ENCODE measurements around the gene ATP8B4. TPM values are rescaled to one million over a fixed set of nuclear protein-coding genes. Genes with fewer than 3 reads are reported as not detected.

Gene ATP8B4
- total RNA-seq, 1 experiment from 2014 or later, result not detected

DNA sequence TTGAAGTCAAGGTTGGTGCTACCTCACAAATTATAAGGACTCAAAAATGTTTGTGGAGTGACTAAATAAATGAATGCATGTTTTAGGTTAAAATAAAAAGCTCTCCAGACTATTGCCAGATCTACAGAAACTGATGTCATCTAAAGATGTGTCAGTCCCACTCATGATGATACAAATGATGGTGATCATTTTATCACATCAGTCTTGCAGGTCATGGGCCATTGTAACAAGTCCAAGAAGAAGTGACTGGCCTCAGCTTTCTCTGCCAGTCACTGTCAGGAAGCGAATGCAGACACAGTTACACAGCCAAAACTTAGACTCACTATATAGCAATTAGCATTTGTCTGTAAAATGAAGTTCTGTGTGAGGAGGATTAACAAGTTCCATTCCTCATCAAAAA, 18.5 kb downstream of the ATP8B4 start:
- intact Hi-C loops (cut with micrococcal nuclease; ENCODE audit: unreplicated experiment), result no loop called here
- Histone ChIP-seq H3K4me1 (ENCODE audit: control insufficient read depth, insufficient read depth, low read length) (no peaks in the 10 kb centered on the region), H3K4me3 (ENCODE audit: low read depth in 2 of 2, low read length in 2 of 2) (no peak overlapping the region), H3K27ac (ENCODE audit: low read length) (no peak overlapping the region), H3K36me3 (ENCODE audit: control insufficient read depth, insufficient read depth, low read length) (no peaks in the 10 kb centered on the region), H3K27me3 (ENCODE audit: control insufficient read depth, insufficient read depth, low read length) (no peaks in the 10 kb centered on the region), H3K9me3 (ENCODE audit: control insufficient read depth, insufficient read depth, low read depth, low read length) (no peaks in the 10 kb centered on the region)
- ChIA-PET CTCF (no interaction called here), POLR2A (no interaction called here)
- in situ Hi-C loops (cut with HindIII; ENCODE audit: low pct_unique_long_range_greater_than_20kb, low sequenced_read_pairs), result no loop called here
- ATAC-seq (no peak), DNase-seq (ENCODE audit: low read depth, low spot score) (no peak)
- no TSS peak for BruUV-seq (replicated peaks)
- TF ChIP-seq SIN3A (IDR thresholded peaks at IDR 0.05; ENCODE audit: borderline replicate concordance, insufficient read depth, low read depth, low read length), result no peak
- TF ChIP-seq TCF7L2 (IDR thresholded peaks at IDR 0.05; ENCODE audit: low read depth, low read length), result no peak
- TF ChIP-seq, protein P1, sequence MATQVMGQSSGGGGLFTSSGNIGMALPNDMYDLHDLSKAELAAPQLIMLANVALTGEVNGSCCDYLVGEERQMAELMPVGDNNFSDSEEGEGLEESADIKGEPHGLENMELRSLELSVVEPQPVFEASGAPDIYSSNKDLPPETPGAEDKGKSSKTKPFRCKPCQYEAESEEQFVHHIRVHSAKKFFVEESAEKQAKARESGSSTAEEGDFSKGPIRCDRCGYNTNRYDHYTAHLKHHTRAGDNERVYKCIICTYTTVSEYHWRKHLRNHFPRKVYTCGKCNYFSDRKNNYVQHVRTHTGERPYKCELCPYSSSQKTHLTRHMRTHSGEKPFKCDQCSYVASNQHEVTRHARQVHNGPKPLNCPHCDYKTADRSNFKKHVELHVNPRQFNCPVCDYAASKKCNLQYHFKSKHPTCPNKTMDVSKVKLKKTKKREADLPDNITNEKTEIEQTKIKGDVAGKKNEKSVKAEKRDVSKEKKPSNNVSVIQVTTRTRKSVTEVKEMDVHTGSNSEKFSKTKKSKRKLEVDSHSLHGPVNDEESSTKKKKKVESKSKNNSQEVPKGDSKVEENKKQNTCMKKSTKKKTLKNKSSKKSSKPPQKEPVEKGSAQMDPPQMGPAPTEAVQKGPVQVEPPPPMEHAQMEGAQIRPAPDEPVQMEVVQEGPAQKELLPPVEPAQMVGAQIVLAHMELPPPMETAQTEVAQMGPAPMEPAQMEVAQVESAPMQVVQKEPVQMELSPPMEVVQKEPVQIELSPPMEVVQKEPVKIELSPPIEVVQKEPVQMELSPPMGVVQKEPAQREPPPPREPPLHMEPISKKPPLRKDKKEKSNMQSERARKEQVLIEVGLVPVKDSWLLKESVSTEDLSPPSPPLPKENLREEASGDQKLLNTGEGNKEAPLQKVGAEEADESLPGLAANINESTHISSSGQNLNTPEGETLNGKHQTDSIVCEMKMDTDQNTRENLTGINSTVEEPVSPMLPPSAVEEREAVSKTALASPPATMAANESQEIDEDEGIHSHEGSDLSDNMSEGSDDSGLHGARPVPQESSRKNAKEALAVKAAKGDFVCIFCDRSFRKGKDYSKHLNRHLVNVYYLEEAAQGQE (IDR thresholded peaks at IDR 0.05; ENCODE audit: insufficient read depth in 1 of 2, low read depth in 2 of 2, low read length in 1 of 2), result no peak
- TF ChIP-seq, protein P2, sequence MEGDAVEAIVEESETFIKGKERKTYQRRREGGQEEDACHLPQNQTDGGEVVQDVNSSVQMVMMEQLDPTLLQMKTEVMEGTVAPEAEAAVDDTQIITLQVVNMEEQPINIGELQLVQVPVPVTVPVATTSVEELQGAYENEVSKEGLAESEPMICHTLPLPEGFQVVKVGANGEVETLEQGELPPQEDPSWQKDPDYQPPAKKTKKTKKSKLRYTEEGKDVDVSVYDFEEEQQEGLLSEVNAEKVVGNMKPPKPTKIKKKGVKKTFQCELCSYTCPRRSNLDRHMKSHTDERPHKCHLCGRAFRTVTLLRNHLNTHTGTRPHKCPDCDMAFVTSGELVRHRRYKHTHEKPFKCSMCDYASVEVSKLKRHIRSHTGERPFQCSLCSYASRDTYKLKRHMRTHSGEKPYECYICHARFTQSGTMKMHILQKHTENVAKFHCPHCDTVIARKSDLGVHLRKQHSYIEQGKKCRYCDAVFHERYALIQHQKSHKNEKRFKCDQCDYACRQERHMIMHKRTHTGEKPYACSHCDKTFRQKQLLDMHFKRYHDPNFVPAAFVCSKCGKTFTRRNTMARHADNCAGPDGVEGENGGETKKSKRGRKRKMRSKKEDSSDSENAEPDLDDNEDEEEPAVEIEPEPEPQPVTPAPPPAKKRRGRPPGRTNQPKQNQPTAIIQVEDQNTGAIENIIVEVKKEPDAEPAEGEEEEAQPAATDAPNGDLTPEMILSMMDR (IDR thresholded peaks at IDR 0.05), result no peak
- no peak for TF ChIP-seq POLR2AphosphoS5 (IDR thresholded peaks at IDR 0.05; ENCODE audit: low read depth, low read length)

DNA sequence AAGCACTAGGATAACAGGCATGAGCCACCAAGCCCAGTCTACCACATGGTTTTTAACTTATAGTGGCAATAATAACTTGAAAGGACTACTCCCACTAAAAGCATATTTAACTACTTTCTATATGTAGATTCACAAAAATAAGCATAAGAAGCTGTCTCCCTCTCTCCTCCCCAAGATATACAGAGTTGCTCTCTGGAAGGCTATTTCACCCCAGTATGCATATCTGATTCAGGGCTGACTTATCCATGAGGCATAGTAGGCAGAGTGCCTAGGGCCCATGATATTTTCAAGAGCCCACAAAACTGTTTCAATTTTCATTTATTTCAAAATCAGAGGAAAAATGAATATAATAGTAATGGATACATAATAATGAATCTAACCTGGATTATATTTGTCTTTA, 20.5 kb downstream of the ATP8B4 start:
- BruUV-seq (replicated peaks), result no TSS peak
- H3K4me1 ChIP-seq (ENCODE audit: control insufficient read depth, insufficient read depth, low read length), result no peaks in the 10 kb centered on the region
- no peaks in the 10 kb centered on the region for H3K27me3 ChIP-seq (ENCODE audit: control insufficient read depth, insufficient read depth, low read length)
- ATAC-seq (no peak), DNase-seq (ENCODE audit: low read depth, low spot score) (no peak)
- intact Hi-C loops (cut with micrococcal nuclease; ENCODE audit: unreplicated experiment) (no loop called here), in situ Hi-C loops (cut with HindIII; ENCODE audit: low pct_unique_long_range_greater_than_20kb, low sequenced_read_pairs) (no loop called here)
- CTCF ChIA-PET, result no interaction called here
- no peaks in the 10 kb centered on the region for H3K36me3 ChIP-seq (ENCODE audit: control insufficient read depth, insufficient read depth, low read length)
- TF ChIP-seq POLR2AphosphoS5 (IDR thresholded peaks at IDR 0.05; ENCODE audit: low read depth, low read length) (no peak), TCF7L2 (IDR thresholded peaks at IDR 0.05; ENCODE audit: low read depth, low read length) (no peak), SIN3A (IDR thresholded peaks at IDR 0.05; ENCODE audit: borderline replicate concordance, insufficient read depth, low read depth, low read length) (no peak)
- TF ChIP-seq, protein P1 (IDR thresholded peaks at IDR 0.05; ENCODE audit: insufficient read depth in 1 of 2, low read depth in 2 of 2, low read length in 1 of 2), result no peak
- TF ChIP-seq, protein P2 (IDR thresholded peaks at IDR 0.05), result no peak
- no peaks in the 10 kb centered on the region for H3K9me3 ChIP-seq (ENCODE audit: control insufficient read depth, insufficient read depth, low read depth, low read length)
- POLR2A ChIA-PET, result interaction anchor here (0.6 kb wide), 1 partner anchor 23 kb away, joined by 5 read pairs; no protein-coding TSS in a partner anchor
- no peak overlapping the region for H3K27ac ChIP-seq (ENCODE audit: low read length)
- no peak overlapping the region for H3K4me3 ChIP-seq (ENCODE audit: low read depth in 2 of 2, low read length in 2 of 2)

Data from Panc1 (cell line).